HG03039 (cell line): ENCODE data around the gene FLT3LG.
"Not testable (repeated sequence)": the region's sequence is repeated elsewhere in the genome, so short reads cannot be mapped to it uniquely, and the experiment has no call there.

Source experiments
- ATAC-seq: cut with Tn5 transposase; IDR thresholded peaks from one replicate; pipeline ENCODE4 v1.9.1; 2021; ENCODE audit warnings: mild to moderate bottlenecking, moderate library complexity; ENCODE audit not compliant: unreplicated experiment

Gene FLT3LG

GRCh38 chr19:49461130-49461529 lies 12.9 kb upstream of the FLT3LG start:
- not testable (repeated sequence) for ATAC-seq

DNA sequence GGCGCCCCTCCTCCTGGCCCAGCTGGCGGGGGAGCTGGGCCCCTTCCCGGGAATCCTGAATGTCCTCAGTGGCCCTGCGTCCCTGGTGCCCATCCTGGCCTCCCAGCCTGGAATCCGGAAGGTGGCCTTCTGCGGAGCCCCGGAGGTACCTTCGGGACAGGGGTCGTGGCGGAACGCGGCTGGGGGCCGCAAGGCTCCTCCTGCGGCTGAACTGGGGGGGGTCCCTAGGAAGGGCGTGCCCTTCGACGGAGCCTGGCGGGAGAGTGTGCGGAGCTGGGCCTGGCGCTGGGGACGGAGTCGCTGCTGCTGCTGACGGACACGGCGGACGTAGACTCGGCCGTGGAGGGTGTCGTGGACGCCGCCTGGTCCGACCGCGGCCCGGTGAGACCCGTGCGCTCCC lies 12.4 kb upstream of the FLT3LG start:
- ATAC-seq, result no peak

DNA sequence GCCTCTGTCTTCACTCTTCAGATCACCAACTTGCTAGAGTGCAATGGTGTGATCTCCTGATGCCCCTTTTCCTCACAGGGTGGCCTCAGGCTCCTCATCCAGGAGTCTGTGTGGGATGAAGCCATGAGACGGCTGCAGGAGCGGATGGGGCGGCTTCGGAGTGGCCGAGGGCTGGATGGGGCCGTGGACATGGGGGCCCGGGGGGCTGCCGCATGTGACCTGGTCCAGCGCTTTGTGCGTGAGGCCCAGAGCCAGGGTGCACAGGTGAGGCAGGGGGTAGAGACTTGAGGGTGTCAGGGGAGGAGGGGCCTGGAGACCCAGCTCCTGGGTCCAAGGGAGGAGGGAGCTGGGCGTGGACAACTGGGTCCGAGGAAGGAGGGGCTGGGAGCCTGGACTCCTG lies 11.5 kb upstream of the FLT3LG start:
- ATAC-seq, result no peak

GRCh38 chr19:49463960-49464740 lies 9.9 kb upstream of the FLT3LG start:
- ATAC-seq, result no peak

GRCh38 chr19:49465371-49465770 lies 8.6 kb upstream of the FLT3LG start:
- ATAC-seq, result no peak

DNA sequence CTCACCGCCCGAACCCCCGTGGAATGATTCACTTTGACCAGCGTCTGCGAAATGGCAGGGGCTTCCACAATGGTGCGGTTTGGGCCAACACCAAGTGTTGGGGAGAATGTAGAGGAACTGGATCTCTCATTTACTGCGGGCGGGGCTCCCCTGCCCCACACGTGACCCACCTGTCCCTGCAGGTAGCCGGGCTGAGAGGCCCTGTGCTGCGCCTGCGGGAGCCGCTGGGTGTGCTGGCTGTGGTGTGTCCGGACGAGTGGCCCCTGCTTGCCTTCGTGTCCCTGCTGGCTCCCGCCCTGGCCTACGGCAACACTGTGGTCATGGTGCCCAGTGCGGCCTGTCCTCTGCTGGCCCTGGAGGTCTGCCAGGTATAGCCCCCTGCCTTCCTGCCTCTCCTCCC lies 5.8 kb upstream of the FLT3LG start:
- ATAC-seq, result no peak

- peak; percentile 49 for ATAC-seq
Measured at GRCh38 chr19:49468746-49469447, 5.1 kb upstream of the FLT3LG start.

- peak; percentile 41 for ATAC-seq
Measured at GRCh38 chr19:49469828-49470614, 4.0 kb upstream of the FLT3LG start.

DNA sequence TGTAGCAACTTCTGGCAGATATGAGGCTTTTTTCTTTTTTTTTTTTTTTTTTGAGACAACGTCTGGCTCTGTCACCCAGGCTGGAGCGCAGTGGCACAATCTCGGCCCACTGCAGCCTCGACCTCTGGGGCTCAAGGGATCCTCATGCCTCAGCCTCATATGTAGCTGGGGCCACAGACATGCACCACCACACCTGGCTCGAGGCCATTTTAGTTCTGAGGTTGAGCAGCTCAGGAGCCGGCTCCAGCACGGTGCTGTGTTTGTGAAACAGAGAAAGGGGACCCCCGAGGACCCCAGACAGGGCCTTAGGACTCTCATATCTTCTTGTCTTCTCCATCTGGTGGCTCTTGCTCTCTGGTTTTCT lies 3.4 kb upstream of the FLT3LG start:
- ATAC-seq, result no peak

- no peak for ATAC-seq
Measured at GRCh38 chr19:49472936-49473335, 1.1 kb upstream of the FLT3LG start.

DNA sequence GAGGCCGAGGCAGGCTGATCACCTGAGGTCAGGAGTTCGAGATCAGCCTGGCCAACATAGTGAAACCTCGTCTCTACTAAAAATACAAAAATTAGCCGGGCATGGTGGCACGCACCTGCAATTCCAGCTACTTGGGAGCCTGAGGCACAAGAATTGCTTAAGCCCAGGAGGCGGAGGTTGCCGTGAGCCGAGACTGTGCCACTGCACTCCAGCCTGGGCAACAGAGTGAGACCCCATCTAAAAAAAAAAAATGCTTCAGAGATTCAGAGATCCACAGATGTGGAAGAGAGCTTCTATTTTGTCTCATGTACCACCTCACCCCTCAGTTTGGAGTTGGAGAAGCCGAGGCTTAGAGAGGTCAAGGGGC lies 531 bp upstream of the FLT3LG start:
- not testable (repeated sequence) for ATAC-seq

- no peak for ATAC-seq
Measured at GRCh38 chr19:49474542-49474924, 518 bp downstream of the FLT3LG start.

- ATAC-seq, result no peak
Measured at GRCh38 chr19:49475191-49475917, 1.3 kb downstream of the FLT3LG start.

DNA sequence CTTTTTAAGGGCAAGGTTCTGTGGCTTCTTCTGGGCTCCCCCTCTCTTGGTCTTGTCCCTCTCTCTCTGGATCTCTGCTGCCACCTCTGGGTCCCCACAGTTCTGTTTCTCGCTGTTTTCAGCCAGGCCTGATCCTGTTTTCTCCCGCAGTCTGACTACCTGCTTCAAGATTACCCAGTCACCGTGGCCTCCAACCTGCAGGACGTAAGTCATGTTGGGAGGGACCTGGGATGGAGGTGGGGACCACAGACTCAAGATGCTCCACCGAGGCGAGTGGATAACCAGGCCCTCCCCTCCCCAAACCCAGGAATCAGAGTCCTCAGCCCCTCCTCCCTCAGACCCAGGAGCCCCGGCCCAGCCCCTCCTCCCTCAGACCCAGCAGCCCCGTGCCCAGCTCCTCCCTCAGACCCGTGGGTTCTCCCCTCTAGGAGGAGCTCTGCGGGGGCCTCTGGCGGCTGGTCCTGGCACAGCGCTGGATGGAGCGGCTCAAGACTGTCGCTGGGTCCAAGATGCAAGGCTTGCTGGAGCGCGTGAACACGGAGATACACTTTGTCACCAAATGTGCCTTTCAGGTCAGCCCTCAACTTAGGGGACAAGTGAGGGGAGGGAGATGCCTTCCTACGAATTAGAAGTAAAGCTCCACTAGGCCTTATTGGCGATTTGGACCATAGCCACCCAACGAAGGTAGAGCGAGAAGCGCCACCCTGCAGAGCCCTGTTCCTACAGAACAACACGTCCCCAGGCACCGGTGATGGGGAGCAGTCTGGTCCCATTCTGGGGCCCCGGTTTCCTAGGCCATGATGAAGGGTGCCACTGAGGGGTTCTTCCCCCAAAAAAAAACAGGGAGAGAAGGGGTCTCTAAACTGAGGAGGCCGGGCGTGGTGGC lies 2.2 kb downstream of the FLT3LG start:
- ATAC-seq, result no peak

DNA sequence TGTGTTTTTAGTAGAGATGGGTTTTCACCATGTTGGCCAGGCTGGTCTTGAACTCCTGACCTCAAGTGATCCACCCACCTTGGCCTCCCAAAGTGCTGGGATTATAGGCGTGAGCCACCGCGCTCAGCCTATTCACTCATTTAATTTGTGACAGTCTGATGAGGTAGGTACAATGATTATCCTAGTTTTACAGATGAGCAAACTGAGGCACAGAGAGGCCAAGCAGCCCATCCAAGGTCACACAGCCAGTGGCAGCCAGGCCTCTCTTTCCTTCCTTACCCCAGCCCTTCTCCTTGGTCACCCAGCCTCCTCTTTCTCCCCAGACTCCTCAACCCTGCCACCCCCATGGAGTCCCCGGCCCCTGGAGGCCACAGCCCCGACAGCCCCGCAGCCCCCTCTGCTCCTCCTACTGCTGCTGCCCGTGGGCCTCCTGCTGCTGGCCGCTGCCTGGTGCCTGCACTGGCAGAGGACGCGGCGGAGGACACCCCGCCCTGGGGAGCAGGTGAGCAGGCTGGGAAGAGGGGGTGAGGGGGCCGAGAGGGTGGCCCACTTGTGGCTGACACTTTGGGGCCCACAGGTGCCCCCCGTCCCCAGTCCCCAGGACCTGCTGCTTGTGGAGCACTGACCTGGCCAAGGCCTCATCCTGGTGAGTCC lies 6.1 kb downstream of the FLT3LG start:
- no peak for ATAC-seq

- no peak for ATAC-seq
Measured at GRCh38 chr19:49481020-49481683, 7.1 kb downstream of the FLT3LG start.

- no peak for ATAC-seq
Measured at GRCh38 chr19:49486232-49486631, 12.2 kb downstream of the FLT3LG start.

GRCh38 chr19:49486710-49487276 lies 12.8 kb downstream of the FLT3LG start:
- ATAC-seq, result no peak
